ENCODE results near the gene PDE7B. TPM values are rescaled to one million over a fixed set of nuclear protein-coding genes. Genes with fewer than 3 reads are reported as not detected.

PDE7B gene
- total RNA-seq, 4 donors from 2014 or later: 7.8 to 13.7 (median 8.6) TPM

DNA sequence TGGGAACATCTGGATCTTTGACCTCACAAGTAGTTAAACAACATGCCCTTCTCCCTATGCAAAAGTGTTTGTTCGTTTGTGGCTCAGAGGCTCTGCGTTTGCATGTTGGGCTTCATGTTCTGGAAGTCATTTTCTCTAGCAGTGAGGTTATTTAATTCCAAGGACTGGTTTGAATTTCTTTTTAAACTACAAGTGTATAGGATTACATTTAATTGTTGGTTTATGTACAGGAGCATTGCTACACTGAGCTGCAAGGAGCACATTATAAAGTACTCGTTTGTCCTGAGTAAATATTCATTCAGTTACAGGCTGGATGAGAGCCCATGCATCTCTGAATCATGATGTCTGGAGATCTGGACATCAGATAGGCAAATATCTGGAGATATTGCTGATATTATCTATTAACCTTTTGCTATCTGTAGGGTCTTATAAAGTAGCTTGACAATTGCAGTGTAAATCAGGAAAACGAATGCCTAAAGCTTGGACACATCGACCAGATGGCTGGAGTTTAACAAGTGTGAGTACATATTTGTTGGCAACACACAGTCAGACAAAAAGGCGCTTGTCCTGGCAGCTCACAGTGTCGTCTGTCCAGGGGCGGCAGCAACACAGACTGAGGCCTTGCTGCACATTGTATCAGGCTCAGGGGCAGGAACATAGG lies 84.6 kb downstream of the PDE7B start:
- Histone ChIP-seq H3K27ac (no peak overlapping the region), H3K27me3 (no peaks in the 10 kb centered on the region), H3K4me3 (replicated peaks in 1 of 3) (no peak overlapping the region), H3K36me3 (no peaks in the 10 kb centered on the region), H3K9me3 (no peaks in the 10 kb centered on the region), H3K4me1 (peaks cover 11 to 13% of the 10 kb centered on the region in 2 donors)
- intact Hi-C loops (cut with DNase I): no loop called here
- TF ChIP-seq, protein P1, sequence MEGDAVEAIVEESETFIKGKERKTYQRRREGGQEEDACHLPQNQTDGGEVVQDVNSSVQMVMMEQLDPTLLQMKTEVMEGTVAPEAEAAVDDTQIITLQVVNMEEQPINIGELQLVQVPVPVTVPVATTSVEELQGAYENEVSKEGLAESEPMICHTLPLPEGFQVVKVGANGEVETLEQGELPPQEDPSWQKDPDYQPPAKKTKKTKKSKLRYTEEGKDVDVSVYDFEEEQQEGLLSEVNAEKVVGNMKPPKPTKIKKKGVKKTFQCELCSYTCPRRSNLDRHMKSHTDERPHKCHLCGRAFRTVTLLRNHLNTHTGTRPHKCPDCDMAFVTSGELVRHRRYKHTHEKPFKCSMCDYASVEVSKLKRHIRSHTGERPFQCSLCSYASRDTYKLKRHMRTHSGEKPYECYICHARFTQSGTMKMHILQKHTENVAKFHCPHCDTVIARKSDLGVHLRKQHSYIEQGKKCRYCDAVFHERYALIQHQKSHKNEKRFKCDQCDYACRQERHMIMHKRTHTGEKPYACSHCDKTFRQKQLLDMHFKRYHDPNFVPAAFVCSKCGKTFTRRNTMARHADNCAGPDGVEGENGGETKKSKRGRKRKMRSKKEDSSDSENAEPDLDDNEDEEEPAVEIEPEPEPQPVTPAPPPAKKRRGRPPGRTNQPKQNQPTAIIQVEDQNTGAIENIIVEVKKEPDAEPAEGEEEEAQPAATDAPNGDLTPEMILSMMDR (IDR thresholded peaks at IDR 0.05): no peak
- no peak for TF ChIP-seq POLR2A (IDR thresholded peaks at IDR 0.05)
- no peak for DNase-seq
- WGBS, 2 donors: 70 to 80% methylated on average over 8 of the region's 8 CpGs

DNA sequence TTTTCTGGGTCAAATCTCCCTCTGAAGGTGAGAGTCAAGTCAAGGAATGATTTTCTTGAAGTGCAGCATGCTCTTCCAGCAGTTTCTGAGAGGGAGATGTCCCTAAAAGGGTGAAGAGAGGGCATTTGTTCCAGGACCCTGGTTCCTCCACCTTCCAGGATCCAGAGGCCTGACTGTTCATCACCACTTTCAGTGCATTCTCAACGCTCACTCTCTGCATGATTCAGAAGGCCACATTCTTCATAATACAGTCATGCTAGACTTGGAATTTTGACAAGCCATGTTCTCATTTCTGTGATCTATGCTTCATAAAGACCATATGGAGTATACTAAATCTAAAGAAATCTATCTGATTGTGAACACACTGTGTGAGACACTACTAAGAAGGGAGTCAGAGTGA lies 85.1 kb downstream of the PDE7B start:
- H3K9me3 ChIP-seq: no peaks in the 10 kb centered on the region
- no peak overlapping the region for H3K27ac ChIP-seq
- peaks cover 11 to 13% of the 10 kb centered on the region in 2 donors for H3K4me1 ChIP-seq
- H3K36me3 ChIP-seq: no peaks in the 10 kb centered on the region
- DNase-seq: no peak
- TF ChIP-seq, protein P1 (IDR thresholded peaks at IDR 0.05): no peak
- TF ChIP-seq POLR2A (IDR thresholded peaks at IDR 0.05): no peak
- H3K27me3 ChIP-seq: no peaks in the 10 kb centered on the region
- H3K4me3 ChIP-seq (replicated peaks in 1 of 3): no peak overlapping the region
- intact Hi-C loops (cut with DNase I): no loop called here
- 78 to 84% methylated on average over 1 of the region's 1 CpG for WGBS, 2 donors

DNA sequence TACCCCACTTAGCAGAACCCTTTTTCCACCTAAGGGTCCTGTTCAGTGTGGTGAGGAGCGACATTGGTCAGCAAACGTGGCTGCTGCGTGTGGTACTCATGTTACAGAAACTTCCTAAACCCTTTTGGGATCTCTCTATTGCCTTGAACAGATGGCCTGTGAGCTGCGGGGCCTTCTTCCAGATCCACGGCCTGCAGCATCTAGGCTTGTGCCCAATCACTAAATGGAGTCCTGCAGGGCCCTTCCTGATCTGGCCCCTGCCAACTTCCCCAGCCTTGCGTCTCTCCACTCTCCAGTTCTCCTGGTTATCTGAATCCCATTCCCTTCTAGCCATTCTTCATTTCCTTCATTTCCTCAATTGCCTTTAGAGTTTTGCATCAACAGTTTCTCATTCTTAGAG lies 85.6 kb downstream of the PDE7B start:
- H3K27me3 ChIP-seq: no peaks in the 10 kb centered on the region
- DNase-seq: no peak
- no peaks in the 10 kb centered on the region for H3K9me3 ChIP-seq
- H3K4me3 ChIP-seq (replicated peaks in 1 of 3): no peak overlapping the region
- no peaks in the 10 kb centered on the region for H3K36me3 ChIP-seq
- H3K27ac ChIP-seq: no peak overlapping the region
- 91 to 98% methylated on average over 6 of the region's 6 CpGs for WGBS, 2 donors
- no peak for TF ChIP-seq POLR2A (IDR thresholded peaks at IDR 0.05)
- TF ChIP-seq, protein P1 (IDR thresholded peaks at IDR 0.05): no peak
- H3K4me1 ChIP-seq: peaks cover 11 to 13% of the 10 kb centered on the region in 2 donors
- intact Hi-C loops (cut with DNase I): no loop called here

DNA sequence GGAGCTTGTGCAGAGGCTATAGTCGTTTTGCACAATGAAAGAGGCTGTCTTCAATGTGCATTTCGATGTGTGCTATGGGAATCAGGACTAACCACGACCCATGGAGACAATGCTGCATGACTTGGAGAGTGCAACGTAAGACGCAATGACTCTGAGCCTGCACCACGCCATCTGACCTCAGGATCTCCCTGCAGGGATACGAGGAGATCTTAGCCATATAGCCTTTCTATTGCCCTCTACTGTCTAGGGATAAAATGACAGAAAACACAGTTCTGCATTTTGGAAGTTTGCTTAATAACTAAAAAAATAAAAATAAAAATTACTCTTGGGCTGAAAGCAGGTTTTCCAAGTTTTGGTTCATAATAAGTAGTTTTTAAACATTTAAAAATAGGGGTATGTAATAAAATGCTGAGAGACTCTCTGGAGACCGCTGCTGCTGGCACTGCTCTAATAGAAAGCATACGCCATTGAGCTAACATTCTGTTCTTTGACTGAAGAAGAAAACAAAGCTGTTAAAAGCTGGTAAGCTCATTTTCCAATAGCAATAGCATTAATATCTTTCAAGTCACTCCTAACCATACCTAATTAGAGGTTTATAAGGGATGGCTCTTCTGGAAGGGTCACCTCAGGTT lies 87.2 kb downstream of the PDE7B start:
- DNase-seq: no peak
- no peak overlapping the region for H3K4me3 ChIP-seq (replicated peaks in 1 of 3)
- peak overlapping the region in 2 of 3 donors; percentile 3 to 58 for H3K27ac ChIP-seq
- H3K9me3 ChIP-seq: no peaks in the 10 kb centered on the region
- WGBS, 2 donors: 56 to 59% methylated on average over 9 of the region's 9 CpGs
- H3K36me3 ChIP-seq: no peaks in the 10 kb centered on the region
- H3K27me3 ChIP-seq: no peaks in the 10 kb centered on the region
- intact Hi-C loops (cut with DNase I): no loop called here
- no peaks in the 10 kb centered on the region for H3K4me1 ChIP-seq
- TF ChIP-seq, protein P1 (IDR thresholded peaks at IDR 0.05): peak in 4 of 6 experiments; percentile 20 to 48 (median 40)
- TF ChIP-seq POLR2A (IDR thresholded peaks at IDR 0.05): no peak

DNA sequence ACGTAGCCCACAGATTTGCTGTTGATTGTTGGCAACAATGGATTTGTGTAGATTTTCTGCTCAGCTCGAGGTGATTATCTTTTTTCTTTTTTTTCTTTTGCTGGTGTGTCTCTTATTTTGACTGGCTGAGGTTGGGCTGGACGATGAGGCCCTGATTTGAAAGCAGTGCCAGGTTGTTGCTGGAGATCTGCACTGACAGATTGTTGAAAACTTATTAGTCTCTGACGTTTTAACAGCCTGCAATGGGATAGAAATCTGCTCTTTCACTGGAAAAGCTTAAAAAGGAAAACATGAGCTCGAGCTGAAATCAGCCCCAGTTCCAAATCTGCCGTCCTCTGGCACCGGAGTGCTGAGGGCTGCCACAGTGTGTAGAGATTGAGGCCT lies 87.7 kb downstream of the PDE7B start:
- no peak for DNase-seq
- Histone ChIP-seq H3K36me3 (no peaks in the 10 kb centered on the region), H3K27me3 (no peaks in the 10 kb centered on the region), H3K4me1 (no peaks in the 10 kb centered on the region), H3K27ac (peak overlapping the region in 2 of 3 donors; percentile 3 to 58), H3K9me3 (no peaks in the 10 kb centered on the region), H3K4me3 (replicated peaks in 1 of 3) (no peak overlapping the region)
- WGBS, 2 donors: 69 to 71% methylated on average over 7 of the region's 7 CpGs
- TF ChIP-seq, protein P1 (IDR thresholded peaks at IDR 0.05): no peak
- TF ChIP-seq POLR2A (IDR thresholded peaks at IDR 0.05): no peak
- intact Hi-C loops (cut with DNase I): no loop called here

Measured in thyroid gland (tissue), 4 donors.